A172 (cell line): ENCODE results near the gene SLC35G6. TPM values are rescaled to one million over a fixed set of nuclear protein-coding genes. Genes with fewer than 3 reads are reported as not detected.
"Not testable (repeated sequence)": the region's sequence is repeated elsewhere in the genome, so short reads cannot be mapped to it uniquely, and the experiment has no call there.

Experiments used
- DNase-seq: peaks from one replicate; pipeline ENCODE4 v3.0.0-alpha.2; 2015; ENCODE audit warnings: low spot score
- total RNA-seq: library from RNA; depleted of rRNA; stranded (reverse); fragments of >200 nt; shearing (Covaris generic); gene quantifications from 2 replicates; pipeline ENCODE4 v1.2.3, GENCODE V29; 2014

The SLC35G6 gene
- total RNA-seq, 1 experiment from 2014 or later, result not detected

DNA sequence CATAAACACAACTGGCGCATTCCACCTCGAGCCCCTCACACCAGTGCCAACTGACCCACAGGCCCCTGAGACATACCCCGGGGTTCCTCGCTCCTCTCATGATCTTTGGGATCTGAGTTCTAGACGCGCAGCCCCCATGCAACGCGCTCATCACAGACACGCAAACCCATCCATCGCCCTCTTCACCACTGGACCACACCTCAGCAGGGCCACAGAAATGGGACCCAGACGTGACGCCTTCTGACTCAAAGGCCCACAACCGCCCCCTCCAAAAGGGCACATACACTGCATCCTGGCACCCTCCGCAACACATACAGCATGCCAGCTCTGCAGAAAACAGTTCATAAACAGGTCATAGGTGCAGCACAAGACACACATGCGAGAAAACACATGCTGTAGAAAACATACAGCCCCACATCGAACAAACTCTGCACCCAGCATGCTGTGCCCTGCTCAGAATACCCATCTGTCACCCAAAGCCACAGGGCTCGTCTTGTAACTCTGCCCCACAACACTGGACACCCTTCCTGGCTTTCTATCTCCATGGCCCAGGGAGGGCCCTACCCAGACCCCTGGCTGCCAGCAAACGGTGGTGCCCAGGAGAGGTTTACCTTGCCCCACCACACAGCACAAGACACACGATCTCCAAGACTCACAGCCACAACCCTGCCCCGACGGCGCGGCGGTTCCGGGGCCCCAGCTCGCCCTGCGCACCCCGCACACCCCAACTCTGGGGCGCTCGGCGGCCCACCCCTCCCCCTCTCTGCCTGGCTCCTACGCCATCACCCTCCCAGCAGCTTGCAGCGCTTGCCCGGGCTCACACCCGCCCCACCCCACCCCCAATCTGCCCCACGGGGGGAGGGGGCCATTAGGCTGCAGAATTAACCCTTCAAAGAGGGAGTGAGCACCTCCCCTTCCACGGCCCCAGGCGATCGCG, 2.7 kb upstream of the SLC35G6 start:
- DNase-seq, result peak; percentile 41

DNA sequence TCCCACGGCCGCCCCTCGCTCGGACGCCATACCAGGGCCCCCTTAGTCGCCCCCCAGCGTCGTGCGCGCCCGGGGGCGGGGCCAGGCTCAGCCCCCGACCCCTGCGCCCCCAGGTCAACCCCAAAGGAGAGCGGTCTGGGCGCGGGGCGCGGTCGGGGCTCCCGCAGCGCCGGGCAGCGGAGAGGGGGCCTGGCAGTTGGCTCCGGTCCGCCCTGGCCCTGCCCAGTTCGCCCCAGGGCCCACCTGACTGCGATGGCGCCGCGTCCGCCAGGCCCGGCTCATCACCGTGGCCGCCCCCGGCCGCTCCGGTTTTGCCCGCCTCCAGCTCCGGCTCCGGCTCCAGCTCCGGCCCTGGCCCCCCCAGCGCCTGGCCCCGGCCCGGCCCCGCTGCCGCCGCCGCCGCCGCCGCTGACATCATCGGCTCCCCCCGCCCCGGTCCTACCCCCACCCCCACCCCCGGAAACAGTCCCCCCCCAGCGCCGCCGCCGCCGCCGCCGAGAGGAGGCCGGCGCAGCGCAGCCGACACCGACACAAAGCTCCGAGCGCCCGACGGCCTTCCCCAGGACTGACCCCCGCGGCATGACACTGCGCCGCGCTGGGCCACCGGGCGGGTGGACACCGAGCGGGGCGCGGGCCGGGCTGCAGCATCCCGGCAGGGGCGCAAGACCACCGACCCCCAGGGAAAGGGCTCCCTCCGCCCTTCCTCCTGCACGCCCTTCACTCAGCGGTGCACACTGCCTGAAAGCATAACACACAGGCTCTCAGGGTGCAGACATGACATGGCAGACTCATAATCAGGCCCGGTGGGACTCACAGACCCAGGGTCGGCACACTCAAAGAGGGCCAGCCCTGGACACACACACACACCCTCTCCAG, 1.8 kb upstream of the SLC35G6 start, which contains the start of gene ZBTB4:
ZBTB4 (minus strand) TSS at position 419 of the 876 bp plus-strand sequence. CDS start 12,830 bp downstream, outside the sequence.
- no peak for DNase-seq

DNA sequence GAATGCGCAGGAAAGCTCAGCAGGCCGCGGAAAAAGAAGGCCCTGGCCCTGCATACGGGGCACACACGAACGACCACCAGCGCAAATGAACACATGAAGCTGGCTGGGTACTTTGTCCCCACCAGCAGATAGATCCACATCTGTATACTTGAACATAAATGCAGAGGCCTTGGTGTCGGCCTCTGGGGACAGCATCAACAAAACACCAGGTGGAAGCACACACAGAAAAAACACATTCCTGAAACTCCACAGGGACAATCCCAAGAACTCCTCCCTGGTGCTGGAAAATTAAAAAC, 1.2 kb upstream of the SLC35G6 start:
- peak; percentile 29 for DNase-seq

DNA sequence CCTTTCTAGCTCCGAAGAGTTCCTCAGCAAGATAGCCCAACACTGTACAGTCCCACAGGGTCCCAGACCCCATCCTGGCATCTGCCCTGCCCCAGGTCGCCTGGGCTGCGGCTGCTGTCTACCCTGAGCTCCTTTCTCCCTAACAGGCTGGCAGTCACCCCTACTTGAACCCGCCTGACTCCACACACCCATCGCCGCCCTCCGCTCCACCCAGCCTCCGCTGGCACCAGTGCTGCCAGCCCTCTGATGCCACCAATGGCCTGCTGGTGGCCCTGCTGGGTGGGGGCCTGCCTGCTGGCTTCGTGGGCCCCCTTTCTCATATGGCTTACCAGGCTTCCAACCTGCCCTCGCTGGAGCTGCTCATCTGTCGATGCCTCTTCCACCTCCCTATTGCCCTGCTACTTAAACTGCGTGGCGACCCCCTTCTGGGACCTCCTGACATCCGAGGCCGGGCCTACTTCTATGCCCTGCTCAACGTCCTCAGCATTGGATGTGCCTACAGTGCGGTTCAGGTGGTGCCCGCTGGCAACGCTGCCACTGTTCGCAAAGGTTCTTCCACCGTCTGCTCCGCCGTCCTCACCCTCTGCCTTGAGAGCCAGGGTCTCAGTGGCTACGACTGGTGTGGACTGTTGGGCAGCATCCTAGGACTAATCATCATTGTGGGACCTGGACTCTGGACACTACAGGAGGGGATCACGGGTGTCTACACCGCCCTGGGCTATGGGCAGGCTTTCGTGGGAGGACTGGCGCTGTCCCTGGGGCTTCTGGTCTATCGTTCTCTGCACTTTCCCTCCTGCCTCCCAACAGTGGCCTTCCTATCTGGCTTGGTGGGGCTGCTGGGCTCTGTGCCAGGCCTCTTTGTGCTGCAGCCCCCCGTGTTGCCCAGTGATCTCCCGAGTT, 846 bp downstream of the SLC35G6 start:
- DNase-seq, result not testable (repeated sequence)

DNA sequence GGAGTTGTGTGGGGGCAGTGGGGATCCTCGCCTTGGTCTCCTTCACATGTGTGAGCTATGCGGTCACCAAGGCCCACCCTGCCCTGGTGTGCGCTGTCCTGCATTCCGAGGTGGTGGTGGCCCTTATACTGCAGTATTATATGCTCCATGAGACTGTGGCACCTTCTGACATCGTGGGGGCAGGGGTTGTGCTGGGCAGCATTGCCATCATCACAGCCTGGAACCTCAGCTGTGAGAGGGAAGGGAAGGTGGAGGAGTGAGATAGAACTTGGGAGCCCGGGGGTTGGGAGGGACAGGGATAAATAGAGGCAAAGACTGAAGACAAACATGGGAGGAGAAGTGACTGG, 1.5 kb downstream of the SLC35G6 start:
- not testable (repeated sequence) for DNase-seq

DNA sequence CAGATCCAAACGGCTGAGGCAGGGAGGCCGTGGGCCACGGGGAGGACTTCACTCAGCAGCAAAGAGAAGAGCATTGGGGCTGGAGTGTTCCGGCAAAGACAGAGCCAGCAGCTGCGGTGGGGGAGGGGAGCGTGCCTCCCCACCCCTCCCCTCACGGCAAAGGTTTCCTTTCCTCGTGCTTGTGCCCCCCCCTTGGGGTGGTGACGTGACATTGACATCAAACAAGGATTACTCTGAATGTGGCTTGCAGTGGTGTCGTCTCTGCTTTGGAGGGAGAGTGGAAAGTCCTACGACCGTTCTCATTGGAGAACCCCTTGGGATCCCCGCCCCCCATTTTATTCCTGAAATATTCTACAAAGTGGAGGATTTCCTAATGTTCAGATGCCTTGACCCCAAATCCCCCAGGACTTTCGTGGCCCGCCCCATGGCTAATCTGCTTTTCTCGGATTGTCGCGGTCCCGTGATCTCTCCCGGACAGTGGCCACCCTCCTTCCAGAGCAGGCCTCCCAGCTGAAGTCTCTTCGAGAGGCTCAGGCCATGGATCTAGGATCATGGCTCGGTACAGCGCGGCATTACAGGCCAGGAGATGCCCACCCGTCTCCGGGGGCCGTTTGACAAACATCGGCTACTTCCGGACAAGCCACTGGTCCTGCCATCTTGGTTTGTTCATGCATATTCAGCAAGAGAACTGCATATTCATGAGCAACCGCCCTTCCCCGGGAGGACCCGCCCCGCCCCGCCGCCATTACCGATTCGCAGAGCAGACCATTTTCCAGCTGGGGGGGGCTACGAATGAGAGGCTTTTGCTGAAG, 2.2 kb downstream of the SLC35G6 start:
- DNase-seq, result peak; percentile 88

DNA sequence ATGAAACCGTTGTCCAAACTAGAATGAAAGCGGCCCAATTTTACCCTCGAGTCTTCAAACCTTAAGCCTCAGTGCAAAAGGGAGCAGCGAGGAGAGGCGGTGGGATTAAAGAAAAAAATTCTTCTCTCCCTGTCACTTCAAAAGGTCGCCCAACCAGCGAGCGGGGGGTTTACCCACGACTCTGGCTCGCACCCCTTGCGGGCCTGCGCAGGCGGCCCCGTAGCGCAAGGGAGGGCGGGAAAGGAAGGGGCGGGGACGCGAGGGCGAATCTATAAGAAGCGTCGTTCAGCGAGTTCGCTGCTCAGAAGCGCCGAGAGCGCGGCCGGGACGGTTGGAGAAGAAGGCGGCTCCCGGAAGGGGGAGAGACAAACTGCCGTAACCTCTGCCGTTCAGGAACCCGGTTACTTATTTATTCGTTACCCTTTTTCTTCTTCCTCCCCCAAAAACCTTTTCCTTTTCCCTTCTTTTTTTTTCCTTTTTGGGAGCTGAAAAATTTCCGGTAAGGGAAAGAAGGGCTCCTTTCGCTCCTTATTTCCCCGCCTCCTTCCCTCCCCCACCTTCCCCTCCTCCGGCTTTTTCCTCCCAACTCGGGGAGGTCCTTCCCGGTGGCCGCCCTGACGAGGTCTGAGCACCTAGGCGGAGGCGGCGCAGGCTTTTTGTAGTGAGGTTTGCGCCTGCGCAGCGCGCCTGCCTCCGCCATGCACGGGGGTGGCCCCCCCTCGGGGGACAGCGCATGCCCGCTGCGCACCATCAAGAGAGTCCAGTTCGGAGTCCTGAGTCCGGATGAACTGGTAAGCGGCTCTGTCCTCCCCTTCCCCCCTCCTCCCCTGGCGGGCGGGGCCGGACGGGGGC, 3.0 kb downstream of the SLC35G6 start, which contains the start of gene POLR2A:
POLR2A (plus strand) TSS at position 300 of the 852 bp plus-strand sequence.
- peak; percentile 98 for DNase-seq

DNA sequence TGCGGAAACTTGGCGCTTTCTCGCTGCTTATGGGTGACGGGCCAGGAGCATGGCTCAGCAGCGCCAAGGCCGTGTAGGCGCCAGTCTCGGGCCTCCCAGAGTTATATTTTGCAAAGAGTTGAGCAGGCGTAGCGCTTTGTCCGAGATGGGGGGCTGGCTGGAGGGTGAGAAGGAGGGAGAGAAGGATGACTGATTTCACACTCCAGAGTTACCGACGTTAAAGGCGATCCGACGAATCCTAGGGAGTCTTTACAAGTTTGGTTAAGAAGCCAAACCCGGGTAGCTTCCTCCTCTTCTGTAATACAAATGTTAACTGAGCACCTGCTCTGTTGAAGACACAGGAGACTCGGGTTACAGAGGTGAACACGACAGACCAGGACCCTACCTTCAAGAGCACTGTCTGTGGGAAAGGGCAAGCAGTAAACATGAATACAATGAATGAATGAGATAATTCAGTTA, 3.7 kb downstream of the SLC35G6 start:
- no peak for DNase-seq

DNA sequence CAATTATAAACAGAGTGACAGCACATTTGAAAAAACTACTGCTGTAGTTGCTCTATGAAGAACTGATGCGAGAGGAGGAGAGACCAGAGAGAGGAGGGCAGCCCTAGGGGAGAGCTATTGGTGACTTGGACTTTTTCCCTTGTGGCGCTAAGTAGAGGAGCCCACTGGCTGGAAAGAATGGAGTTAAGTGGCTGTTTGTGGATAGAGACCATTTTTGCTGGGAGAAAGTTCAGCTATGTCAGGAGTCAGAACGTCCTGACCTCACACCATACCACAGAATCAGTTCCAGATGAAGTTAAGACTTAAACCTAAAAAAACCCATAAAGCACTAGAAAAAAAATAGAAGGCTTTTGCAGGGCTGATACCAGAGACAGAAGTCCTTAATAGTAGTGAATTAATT, 4.9 kb downstream of the SLC35G6 start:
- no peak for DNase-seq

DNA sequence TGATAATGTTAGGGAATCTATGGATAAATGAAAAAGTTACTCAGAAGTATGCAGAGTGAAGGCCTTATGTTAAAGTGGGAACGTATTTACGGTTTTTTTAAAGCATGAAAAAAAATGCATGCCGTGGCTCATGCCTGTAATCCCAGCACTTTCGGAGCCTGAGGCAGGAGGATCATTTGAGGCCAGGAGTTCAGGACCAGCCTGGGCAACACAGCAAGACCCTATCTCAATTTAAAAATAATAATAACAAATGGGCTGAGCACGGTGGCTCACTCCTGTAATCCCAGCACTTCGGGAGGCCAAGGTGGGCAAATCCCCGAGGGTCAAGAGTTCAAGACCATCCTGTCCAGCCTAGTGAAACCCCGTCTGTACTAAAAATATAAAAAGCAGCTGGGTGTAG, 8.9 kb downstream of the SLC35G6 start:
- no peak for DNase-seq

DNA sequence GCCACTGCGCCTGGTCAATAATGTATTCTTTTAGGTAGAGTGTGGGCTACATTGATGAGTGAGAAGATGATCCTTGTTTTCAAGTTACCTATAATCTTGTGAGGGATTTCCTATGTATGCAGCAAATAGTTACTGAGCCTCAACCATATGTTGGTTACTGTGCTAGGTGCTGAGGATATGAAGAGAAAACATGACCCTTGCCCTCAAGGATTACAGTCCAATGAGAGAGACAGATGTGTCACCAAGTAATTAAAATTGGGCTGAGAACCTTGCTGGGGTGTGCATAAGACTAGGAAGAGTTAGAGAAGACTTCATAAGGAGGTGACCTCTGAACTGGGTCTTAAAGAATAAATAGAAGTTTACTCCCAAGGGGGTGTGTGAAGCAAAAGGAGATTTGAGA, 10.3 kb downstream of the SLC35G6 start:
- DNase-seq, result no peak

DNA sequence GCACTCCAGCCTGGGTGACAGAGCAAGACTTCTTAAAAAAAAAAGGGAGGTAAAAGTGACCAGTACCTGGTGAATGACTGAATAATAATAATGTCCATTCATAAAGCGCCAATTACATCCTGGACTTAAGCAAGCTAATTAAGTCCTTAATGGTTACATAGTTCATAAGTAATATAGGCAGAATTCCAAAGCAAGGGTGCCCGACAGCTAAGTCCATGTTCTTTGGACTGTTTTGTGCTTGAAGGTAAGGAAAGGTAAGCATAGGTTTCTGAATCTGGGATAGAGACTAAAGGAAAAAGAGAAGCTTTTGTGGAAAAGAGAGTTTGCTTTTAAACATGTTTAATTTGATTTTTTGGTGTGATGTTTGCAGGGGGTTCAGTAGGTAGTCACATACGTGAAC, 12.7 kb downstream of the SLC35G6 start:
- DNase-seq, result no peak

DNA sequence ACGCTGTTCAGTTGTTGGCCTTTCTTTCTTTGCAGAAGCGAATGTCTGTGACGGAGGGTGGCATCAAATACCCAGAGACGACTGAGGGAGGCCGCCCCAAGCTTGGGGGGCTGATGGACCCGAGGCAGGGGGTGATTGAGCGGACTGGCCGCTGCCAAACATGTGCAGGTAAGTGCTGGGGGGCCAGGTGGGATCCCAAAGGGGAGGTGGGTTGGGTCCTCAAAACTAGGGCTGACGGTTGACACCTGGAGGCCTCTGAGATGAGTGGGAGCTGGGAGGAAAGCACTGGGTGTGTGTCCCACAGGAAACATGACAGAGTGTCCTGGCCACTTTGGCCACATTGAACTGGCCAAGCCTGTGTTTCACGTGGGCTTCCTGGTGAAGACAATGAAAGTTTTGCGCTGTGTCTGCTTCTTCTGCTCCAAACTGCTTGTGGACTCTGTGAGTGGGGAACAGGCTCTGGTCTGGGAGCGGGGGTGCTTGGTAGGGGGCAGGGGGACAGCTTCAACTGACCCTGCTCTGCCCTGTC, 14.7 kb downstream of the SLC35G6 start:
- DNase-seq, result no peak

DNA sequence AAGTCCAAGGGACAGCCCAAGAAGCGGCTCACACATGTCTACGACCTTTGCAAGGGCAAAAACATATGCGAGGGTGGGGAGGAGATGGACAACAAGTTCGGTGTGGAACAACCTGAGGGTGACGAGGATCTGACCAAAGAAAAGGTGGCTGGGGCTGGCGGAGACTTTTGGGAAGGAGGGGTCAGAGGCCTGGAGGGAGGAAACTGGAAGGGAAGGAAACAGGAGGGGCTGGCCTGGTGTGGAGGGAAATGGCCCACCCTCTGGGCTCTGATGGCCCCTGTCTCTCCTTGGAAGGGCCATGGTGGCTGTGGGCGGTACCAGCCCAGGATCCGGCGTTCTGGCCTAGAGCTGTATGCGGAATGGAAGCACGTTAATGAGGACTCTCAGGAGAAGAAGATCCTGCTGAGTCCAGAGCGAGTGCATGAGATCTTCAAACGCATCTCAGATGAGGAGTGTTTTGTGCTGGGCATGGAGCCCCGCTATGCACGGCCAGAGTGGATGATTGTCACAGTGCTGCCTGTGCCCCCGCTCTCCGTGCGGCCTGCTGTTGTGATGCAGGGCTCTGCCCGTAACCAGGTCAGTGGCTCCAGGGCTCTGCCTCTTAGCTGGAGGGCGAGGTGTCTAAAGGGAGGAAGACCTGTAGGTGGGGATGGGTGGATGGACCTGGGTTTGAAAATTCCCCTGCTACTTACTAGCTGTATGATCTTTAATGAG, 15.4 kb downstream of the SLC35G6 start:
- DNase-seq, result no peak

DNA sequence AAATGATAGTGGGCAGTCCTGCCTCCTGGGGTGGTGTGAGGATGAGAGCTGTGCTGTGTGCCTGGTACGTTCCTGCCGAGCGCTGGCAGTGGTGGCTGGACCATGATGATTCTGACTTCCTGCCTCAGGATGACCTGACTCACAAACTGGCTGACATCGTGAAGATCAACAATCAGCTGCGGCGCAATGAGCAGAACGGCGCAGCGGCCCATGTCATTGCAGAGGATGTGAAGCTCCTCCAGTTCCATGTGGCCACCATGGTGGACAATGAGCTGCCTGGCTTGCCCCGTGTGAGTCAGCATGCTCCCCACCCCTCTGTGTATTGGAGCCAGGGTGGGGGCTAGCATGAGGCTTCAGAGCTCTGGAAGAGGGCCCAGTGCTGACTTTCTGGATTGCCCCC, 16.0 kb downstream of the SLC35G6 start:
- no peak for DNase-seq

DNA sequence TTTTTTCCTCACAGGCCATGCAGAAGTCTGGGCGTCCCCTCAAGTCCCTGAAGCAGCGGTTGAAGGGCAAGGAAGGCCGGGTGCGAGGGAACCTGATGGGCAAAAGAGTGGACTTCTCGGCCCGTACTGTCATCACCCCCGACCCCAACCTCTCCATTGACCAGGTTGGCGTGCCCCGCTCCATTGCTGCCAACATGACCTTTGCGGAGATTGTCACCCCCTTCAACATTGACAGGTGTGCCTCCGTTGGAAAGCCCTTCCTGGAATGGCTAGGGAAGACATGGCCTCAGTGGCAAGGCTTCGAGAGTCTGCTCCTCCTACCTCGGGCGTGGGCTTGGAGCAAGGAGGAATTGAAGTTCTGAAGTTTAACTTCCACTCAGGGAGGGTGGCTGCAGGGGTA, 16.4 kb downstream of the SLC35G6 start:
- no peak for DNase-seq

DNA sequence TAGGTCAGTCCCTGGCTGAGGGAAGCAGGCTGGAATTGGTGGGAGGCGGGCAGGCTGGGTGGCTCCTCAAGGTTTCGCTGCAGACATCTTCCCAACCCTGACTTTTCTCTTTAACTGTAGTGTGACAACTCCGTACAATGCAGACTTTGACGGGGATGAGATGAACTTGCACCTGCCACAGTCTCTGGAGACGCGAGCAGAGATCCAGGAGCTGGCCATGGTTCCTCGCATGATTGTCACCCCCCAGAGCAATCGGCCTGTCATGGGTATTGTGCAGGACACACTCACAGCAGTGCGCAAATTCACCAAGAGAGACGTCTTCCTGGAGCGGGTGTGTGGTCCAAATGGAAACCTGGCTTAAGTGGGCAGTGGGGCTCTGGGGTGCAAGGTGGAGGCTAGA, 17.9 kb downstream of the SLC35G6 start:
- no peak for DNase-seq

DNA sequence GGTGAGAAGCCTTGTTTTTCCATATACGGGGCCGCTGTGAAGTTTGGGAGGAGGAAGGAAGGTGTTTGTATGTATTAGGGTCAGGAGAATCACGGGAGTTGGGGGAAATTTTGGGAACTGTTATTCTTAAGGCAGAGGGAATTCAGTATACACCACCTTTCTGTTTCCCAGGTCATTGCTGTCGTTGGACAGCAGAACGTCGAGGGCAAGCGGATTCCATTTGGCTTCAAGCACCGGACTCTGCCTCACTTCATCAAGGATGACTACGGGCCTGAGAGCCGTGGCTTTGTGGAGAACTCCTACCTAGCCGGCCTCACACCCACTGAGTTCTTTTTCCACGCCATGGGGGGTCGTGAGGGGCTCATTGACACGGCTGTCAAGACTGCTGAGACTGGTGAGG, 20.5 kb downstream of the SLC35G6 start:
- no peak for DNase-seq
